ENCODE results near the gene CHST8.

CHST8 gene

DNA sequence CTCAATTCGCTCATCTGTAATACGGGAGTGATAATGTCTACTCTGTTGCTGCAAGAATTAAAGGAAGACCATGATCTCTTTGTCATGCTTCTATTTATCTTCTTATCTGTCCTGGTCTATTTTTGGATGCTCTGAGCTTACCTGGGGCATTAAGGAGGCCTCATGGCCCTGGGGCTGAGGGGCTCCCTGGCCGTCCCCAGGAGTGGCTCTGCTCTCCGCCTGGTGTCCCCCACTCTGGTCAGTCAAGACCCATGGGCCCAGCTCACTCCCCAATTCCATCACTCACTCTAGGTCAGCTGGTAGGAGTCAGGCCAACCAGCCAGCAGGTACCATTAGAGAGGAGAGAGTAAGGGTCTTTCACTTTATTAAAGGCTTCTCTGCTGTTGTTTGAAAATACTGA is 1.1 kb upstream of the CHST8 start:
- no peak for DNase-seq

DNA sequence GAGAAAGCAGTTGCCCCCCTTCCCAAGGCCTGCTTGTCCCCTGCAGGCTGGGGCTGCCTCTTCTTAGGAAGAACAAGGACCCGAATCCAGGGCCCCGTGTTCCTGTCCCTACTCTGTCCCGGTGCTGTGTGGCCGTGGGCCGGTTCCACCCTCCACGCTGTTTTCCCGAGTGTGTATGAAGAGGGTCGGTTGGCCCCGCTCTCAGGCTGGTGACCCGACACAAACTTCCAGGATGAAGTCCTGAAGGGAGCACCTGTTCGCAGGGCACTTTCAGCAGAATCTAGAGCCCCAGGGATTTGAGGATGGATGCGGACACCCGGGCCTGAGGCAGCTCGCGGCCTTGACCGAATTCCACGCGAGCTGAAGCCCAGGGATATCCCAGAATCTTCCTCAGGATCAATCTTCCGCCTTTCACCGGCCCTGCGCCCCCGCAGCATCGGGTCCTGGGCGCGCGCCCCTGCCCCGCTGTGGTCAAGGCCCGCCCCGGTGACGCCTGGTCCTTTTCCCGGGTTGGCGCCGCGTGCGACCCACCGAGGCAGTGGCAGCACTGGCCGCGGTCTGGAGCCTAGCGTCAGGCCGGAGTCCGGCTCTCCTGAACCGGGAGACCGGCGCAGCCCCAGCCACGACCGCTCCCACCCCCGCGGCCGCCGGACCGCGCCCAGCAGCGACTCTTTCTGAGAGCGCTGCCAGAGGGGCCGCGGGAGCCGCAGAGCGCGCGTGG is 528 bp upstream of the CHST8 start:
- DNase-seq: no peak

DNA sequence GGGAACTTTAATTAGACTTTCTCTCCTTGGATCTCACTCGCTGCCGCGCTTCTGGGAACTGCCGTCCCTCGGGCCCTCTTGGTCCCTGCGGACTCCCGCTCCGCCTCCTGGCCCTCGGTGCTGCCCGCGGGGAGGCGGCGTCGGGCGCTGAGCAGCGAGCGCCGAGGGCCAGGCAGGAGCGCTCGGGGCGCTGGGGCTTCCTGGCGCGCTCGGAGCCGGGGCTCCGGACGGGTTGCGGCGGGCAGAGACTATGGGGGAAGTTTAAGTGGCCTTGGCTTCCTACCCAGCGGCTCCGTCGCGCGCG is 704 bp downstream of the CHST8 start:
- peak; percentile 49 for DNase-seq

DNA sequence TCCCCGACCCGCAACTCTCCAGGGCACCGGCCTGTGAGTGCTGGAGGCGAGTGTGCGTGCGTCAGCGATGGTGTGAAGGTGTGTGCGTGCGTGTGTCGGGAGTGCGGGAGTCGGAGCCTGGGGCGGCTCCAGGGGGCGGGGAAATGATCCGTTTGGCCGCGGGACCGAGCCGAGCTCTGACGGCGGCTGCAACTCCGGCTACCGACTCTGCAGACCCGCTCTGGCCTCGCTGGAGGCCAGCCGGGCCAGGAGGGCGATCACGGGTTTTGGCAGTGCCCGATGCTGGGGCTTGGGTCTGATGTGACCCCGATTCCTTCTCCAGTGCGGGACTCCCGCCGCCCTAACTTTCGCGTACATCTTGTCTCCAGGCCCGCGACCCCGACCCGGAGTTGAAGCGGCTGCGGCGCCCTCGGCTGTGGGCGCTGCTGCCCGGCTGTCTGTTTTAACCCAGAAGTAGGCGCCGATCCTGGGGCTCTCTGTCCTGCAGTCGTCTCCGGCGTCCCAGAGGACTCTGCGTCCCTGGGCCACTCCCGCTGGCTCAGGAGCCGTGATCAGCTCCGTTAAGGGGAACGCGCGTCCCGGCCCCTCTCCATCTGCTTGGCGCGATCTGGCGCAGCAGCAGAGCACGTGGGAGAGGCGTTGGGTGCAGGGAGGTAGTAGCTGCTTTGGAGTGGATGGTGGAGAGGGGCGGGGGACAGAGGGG is 1.2 kb downstream of the CHST8 start:
- peak; percentile 49 for DNase-seq

DNA sequence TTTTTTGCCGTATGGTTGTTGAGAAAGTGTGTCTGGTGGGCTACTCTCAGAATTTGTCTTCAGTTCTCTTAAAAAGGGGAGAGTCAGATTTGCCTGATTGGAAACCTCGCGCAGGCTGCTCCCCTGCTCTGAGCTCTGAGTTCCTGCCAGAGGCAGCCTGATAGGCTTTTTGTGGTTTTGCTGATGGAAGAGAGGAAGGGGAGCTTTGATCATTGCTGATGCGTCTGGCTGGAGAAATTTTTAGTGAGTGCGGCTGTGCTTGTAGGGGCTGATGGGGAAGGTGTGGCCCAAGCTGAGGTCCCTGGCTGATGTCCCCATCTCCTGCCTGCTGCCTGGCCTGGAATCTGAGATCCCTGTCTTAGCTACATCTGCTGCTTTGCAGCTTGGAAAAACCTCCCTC is 2.8 kb downstream of the CHST8 start:
- DNase-seq: no peak

DNA sequence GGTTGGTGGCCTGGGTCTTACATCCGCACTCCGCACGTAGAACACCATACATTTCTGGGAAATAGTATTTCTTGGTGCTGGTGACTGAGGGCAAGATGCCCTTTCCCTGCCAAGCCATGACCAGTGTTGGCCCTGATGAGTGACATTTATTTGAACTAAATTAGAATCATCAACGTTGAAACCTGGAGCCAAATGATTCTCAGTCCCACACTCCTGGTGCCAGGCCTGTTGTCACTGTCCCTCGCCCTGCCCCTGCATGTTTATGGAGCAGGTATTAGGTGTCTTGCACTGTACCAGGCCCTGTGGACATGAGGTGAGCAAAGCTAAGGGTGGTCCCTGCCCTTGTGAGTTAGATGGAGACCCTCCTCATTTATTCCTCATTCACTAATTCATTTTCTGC is 5.8 kb downstream of the CHST8 start:
- no peak for DNase-seq

GRCh38 chr19:33627962-33628839 is 6.4 kb downstream of the CHST8 start:
- DNase-seq: no peak

GRCh38 chr19:33628921-33629825 is 7.4 kb downstream of the CHST8 start:
- DNase-seq: no peak

DNA sequence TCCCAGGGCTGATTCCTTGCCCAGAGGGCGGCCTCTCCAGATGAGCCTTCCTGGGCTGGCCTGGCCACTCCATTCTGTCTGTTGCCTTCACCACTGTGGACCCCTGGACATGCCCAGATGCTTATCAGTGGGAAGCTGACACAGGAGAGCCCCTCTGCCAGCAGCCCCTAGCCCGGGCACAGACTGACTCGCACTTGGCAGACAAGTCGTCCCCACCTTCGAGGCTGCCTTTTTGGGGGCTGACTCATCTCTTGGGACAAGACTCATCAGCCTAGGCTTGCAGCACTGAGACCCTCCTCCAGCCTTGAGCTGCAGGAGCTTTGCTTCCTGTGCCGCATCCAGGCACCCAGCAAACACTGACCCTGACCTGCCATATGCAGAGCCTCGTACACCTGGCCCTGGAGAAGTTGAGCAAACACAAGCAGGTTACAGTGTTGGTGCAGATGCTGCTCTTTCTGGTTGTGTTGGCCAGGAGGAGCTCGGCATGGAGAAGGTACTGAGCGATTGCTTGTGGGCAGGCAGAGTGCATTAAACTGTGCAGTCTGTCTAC is 8.1 kb downstream of the CHST8 start:
- DNase-seq: no peak

DNA sequence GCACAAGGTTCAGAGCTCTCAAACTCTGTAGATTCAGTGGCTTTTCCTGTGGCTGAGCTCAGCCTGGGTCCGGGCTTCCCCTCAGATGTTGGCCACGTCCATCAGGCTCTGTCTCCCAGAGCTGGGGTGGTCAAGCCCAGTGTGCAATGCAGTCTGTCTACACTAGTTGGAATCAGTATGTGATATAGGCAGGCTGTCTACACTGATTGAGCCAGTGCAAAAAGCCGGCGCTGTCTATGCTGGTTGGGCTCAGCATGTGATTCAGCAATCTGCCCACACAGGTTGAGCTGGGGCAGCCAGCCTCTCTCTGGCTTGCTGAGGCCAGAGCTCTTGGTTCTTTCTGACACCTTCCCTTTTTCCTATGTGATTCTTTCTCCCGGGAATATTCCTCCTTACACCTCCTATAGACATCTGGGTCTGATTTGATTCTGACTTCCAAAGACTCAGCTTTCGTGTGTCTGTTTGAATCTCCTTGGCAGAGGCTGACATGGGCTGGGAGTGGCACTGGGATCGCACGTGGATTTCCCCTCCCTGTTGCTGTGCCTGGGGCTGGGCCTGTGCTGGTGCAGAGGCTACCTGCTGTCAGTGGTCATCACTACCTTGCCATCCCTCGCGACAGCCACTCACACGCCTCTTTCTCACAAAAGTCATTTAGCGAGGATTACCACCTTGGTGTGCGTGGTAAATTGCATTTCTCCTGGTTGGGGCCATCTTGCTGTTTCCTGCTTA is 9.3 kb downstream of the CHST8 start:
- no peak for DNase-seq

DNA sequence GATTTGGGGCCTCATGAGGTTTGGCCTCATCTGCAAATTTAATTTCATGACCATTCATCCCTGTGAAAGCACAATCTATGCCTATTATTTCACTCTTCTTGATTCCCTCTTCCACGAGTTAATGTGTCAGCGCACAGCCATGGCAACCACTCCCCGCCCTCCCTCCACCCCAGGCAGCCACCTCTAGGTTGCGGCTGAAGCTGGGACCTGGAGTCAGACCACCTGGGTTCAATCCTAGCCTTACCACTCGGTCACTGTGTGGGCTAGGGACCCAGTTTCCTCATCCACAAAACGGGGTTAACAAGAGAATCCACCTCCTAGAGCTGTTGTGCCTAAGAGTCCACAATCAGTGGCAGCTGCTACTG is 9.8 kb downstream of the CHST8 start:
- DNase-seq: no peak

DNA sequence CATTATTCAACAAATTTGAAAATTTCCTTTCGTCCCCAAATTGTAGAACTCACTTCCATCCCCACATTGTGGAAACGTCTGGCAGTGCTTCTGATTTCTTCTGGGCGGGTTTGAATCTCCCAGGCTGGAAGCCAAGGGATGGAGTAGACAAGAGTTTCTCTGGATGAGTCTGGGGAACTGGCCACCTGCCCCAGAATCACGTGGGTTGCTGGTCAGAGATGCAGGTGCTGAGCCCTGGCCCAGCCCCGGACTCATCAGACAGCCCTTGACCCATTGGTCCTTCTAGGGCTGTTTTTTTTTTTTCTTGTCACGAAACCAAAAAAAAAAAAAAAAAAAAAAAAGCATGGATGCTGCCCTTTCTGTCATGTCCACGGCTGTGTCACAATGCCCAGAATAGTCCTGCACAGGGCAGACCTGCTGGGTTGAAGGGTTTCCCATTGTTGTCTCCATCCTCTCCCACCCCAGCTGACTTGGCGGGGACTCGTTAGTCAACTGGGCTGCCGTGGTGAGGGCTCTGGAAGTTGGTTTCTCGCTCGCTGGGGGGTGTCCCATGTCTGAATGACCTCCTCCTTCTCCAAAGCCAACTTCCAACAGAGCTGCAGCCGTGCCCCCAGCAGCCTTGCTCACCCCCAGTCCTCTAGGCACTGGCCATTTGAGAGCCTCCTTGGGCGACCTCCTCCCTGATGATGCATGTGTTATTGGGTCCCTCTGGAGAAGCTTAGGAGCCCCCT is 12.8 kb downstream of the CHST8 start:
- DNase-seq: no peak

DNA sequence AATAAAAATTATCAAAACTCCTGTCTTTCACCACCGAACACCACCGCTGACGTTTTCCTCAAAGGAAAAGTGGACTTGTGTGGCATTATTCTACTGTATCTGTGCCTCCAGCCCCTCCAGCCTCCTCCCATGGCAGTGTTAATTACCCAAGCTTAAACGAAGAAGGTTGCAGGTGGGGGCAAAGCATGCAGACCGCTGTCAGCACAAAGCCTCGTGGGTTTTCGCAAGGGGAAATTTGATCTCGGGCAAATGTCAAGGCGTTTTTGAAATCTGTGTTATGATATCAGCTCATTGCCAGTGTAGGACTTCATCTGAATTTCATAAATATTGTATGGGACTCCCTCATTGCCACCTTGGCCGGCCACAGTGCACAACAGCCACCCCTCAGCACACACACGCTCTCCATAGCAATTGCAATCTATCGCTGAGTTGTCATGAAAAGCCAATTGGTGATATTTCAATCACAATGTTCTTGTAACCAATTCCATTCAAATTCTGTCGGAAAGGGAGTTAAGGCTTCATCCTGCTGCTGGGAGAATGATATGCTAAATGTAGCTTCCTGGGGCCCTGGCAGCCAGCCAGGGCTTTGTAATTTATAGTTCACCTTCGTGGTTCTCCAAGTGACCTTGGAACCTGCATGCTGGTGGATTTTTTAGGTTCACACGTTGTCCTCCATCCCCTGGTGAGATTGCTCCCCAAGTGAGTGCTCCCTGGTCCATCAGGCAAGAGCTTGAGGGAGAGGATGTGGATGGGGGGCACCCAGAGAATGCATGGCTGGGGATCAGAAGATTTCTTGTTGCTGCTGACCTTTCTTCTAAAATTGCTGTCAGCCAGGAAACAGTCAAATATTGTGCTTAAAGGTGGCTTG is 16.6 kb downstream of the CHST8 start:
- no peak for DNase-seq

- DNase-seq: peak; percentile 20
Observed at GRCh38 chr19:33639035-33639681, 17.4 kb downstream of the CHST8 start.

DNA sequence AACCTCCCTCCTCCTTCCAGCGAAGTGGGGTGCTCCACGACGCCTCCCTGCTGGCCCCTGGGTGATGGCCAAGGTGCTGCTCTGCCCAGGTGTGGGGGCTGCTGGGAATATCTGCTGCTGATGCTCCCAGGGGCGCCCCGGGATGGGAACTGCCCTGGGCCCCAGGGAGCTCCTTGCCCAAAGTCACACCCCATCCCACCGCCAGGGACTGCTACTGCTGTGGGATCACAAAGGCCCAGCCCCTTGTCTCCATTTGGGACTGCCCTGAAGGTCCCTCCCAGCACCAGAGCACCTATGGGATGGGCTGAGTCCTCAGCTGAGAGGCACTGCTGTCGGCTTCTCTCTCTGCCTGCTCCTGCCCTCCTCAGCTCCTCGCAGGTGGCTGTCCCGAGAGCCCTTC is 19.0 kb downstream of the CHST8 start:
- no peak for DNase-seq

- DNase-seq: no peak
Observed at GRCh38 chr19:33641261-33641660, 19.5 kb downstream of the CHST8 start.

GRCh38 chr19:33641956-33642498 is 20.3 kb downstream of the CHST8 start:
- DNase-seq: no peak

- no peak for DNase-seq
Observed at GRCh38 chr19:33644284-33644836, 22.6 kb downstream of the CHST8 start.

GRCh38 chr19:33646306-33646705 is 24.6 kb downstream of the CHST8 start:
- no peak for DNase-seq

Data from NCI-H526 treated with DMSO at 0.1 percent for 48 hours (cell line).